AG04449 (cell line): ENCODE data around the gene RAB36.

ENCODE experiments used
- CTCF ChIA-PET: fragments of 350-600 bp; formaldehyde crosslinking; extraction: SDS; loops from one replicate; lab custom pipeline; 2021; ENCODE audit warnings: antibody characterized with exemption; lab: Yijun Ruan, JAX
- POLR2A ChIA-PET: fragments of 400-600, 350-600 bp; formaldehyde crosslinking; extraction: SDS; loops from one replicate; lab custom pipeline; 2020; ENCODE audit warnings: antibody characterized with exemption, inconsistent platforms; lab: Yijun Ruan, JAX
- DNase-seq: peaks from one replicate; pipeline ENCODE4 v3.0.0-alpha.2; 2010; ENCODE audit warnings: low read depth, low spot score
- H3K4me3 ChIP-seq: 2 replicates; pipeline ENCODE4 v1.5.1; 2011; ENCODE audit warnings: low read depth, mild to moderate bottlenecking, control low read depth, low read length
- CTCF ChIP-seq: IDR thresholded peaks from one replicate; pipeline ENCODE4 v1.5.1; 2011; ENCODE audit warnings: mild to moderate bottlenecking, moderate library complexity, low read length, control low read depth, inconsistent platforms; ENCODE audit not compliant: insufficient read depth; ENCODE audit errors: missing control alignments

RAB36 gene

GRCh38 chr22:23115369-23115768 is 29.9 kb upstream of the RAB36 start:
- DNase-seq, result no peak
- H3K4me3 ChIP-seq, result no peak overlapping the region
- ChIA-PET CTCF (no interaction called here), POLR2A (no interaction called here)
- TF ChIP-seq CTCF, result no peak

- no peak for DNase-seq
- TF ChIP-seq CTCF, result no peak
- ChIA-PET POLR2A (no interaction called here), CTCF (interaction anchor here (1.4 to 27.3 kb wide), 2 partner anchors 12 to 158 kb away, joined by 6 to 800 read pairs; no protein-coding TSS in a partner anchor)
- no peak overlapping the region for H3K4me3 ChIP-seq
These were observed 29.3 kb upstream of the RAB36 start for GRCh38 chr22:23115825-23116494.

GRCh38 chr22:23116506-23117263 is 28.6 kb upstream of the RAB36 start:
- TF ChIP-seq CTCF, result no peak
- POLR2A ChIA-PET, result no interaction called here
- no peak overlapping the region for H3K4me3 ChIP-seq
- DNase-seq, result no peak
- CTCF ChIA-PET, result interaction anchor here (1.4 to 27.3 kb wide), 2 partner anchors 11 to 159 kb away, joined by 6 to 800 read pairs; no protein-coding TSS in a partner anchor

GRCh38 chr22:23117275-23117674 is 28.0 kb upstream of the RAB36 start:
- no peak for TF ChIP-seq CTCF
- ChIA-PET CTCF (interaction anchor here (1.4 to 27.3 kb wide), 2 partner anchors 10 to 159 kb away, joined by 6 to 800 read pairs; no protein-coding TSS in a partner anchor), POLR2A (no interaction called here)
- no peak overlapping the region for H3K4me3 ChIP-seq
- no peak for DNase-seq

GRCh38 chr22:23117891-23118646 is 27.2 kb upstream of the RAB36 start:
- CTCF ChIA-PET, result interaction anchor here (0.7 to 27.3 kb wide), 3 partner anchors 10 to 311 kb away, joined by 3 to 800 read pairs (median 3); no protein-coding TSS in a partner anchor
- POLR2A ChIA-PET, result no interaction called here
- H3K4me3 ChIP-seq, result no peak overlapping the region
- no peak for DNase-seq
- no peak for TF ChIP-seq CTCF
